Measurements from ENCODE around the gene CRISPLD2. TPM values are rescaled to one million over a fixed set of nuclear protein-coding genes. Genes with fewer than 3 reads are reported as not detected.

The CRISPLD2 gene
- total RNA-seq, 2 donors from 2014 or later: 27.5 to 129 TPM

- Histone ChIP-seq H3K4me1 (peaks cover 4% of the 10 kb centered on the region), H3K27ac (peak overlapping the region in 3 of 4 donors; percentile 50 to 68 (median 67)), H3K4me3 (no peak overlapping the region), H3K9me3 (no peaks in the 10 kb centered on the region), H3K27me3 (no peaks in the 10 kb centered on the region), H3K36me3 (replicated peaks in 1 of 2; ENCODE audit: insufficient read depth in 1 of 2, low read depth in 2 of 2) (no peaks in the 10 kb centered on the region)
- peak in 2 of 3 donors; percentile 53 to 75 for TF ChIP-seq POLR2A (IDR thresholded peaks at IDR 0.05)
- TF ChIP-seq, protein P1, sequence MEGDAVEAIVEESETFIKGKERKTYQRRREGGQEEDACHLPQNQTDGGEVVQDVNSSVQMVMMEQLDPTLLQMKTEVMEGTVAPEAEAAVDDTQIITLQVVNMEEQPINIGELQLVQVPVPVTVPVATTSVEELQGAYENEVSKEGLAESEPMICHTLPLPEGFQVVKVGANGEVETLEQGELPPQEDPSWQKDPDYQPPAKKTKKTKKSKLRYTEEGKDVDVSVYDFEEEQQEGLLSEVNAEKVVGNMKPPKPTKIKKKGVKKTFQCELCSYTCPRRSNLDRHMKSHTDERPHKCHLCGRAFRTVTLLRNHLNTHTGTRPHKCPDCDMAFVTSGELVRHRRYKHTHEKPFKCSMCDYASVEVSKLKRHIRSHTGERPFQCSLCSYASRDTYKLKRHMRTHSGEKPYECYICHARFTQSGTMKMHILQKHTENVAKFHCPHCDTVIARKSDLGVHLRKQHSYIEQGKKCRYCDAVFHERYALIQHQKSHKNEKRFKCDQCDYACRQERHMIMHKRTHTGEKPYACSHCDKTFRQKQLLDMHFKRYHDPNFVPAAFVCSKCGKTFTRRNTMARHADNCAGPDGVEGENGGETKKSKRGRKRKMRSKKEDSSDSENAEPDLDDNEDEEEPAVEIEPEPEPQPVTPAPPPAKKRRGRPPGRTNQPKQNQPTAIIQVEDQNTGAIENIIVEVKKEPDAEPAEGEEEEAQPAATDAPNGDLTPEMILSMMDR (IDR thresholded peaks at IDR 0.05): no peak
- ATAC-seq: peak; percentile 86
- intact Hi-C loops (cut with DNase I): no loop called here
- DNase-seq: peak; percentile 69 to 73 (median 72)
- WGBS, 2 donors: 4 to 9% methylated on average over 12 to 18 of the region's 18 CpGs
Measured at GRCh38 chr16:84841787-84842300, 22.1 kb downstream of the CRISPLD2 start.

DNA sequence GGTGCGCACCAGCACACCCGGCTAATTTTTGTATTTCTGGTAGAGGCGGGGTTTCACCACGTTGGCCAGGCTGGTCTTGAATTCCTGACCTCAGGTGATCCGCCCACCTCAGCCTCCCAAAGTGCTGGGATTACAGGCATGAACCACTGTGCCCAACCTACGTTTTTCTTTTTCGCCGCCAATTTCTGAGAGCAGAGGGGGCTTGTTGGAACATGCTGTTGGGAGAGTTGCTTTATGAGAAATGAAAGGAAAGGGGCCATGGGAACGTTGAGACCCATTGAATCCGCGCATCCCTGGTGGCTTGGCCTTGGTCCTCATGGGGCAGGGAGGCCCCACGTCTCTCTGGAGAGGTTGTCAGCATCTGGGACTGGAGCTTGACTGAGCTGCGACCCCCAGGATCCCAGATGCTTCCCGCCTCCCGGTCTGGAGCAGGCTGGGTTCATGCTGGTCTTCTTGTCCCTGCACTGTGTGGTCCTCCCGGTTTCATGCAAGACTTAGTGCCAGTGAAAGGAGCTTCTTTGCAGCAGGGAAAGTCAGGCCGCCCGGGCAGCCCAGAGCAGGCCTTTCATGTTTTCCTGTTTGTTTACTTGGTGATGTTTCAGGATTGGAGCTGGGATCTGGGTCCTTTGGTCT lies 22.8 kb downstream of the CRISPLD2 start:
- H3K4me3 ChIP-seq: no peak overlapping the region
- no peaks in the 10 kb centered on the region for H3K9me3 ChIP-seq
- WGBS, 2 donors: 61 to 69% methylated on average over 18 of the region's 18 CpGs
- ATAC-seq (no peak), DNase-seq (no peak)
- no peaks in the 10 kb centered on the region for H3K27me3 ChIP-seq
- H3K4me1 ChIP-seq: peaks cover 4% of the 10 kb centered on the region
- intact Hi-C loops (cut with DNase I): no loop called here
- H3K36me3 ChIP-seq (replicated peaks in 1 of 2; ENCODE audit: insufficient read depth in 1 of 2, low read depth in 2 of 2): no peaks in the 10 kb centered on the region
- TF ChIP-seq POLR2A (IDR thresholded peaks at IDR 0.05): no peak
- TF ChIP-seq, protein P1 (IDR thresholded peaks at IDR 0.05): no peak
- H3K27ac ChIP-seq: peak overlapping the region in 2 of 4 donors; percentile 24 to 50

DNA sequence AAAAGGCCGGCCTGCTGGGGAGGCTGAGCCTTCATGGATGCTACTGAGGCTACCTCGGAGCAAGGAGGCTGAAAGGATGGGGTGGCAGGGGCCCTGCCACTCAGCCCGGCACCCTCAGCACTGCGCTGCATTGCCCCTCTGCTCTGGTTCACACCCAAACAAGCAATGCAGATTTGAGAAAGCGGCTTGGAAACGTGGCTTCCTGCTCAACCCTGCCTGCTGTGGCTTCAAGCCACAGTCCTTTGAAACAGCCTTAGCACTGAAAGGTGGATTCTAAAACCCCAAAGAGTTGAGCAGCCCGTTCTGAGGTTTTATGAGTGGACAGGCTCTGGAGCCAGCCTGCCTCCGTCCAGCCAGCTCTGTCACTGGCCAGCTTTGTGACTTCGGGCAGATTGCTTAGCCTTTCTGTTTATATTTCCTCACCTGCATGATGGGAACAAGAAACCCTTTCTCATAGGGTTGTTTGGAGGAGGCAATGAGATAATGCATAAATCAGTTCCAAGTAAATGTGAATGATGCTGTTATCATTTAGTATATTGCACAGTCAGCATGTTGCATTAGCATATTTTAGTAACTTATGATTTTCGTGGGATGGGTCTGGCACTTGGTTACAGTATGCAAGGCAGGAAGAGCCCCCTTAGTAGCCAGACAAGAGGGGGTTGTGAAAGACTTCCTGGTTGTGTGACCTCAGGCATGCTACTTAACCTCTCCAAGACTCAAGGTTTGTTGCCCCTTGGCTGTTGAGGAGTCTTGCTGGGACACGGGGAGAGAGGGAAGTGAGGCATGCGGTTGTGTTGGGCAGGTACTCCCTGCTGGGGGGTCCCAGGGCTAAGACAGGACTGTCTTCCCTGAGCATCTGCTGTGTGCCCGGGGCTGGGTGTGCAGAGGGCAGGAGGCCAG lies 23.6 kb downstream of the CRISPLD2 start:
- Histone ChIP-seq H3K27ac (no peak overlapping the region), H3K27me3 (no peaks in the 10 kb centered on the region), H3K4me1 (peaks cover 4% of the 10 kb centered on the region), H3K36me3 (replicated peaks in 1 of 2; ENCODE audit: insufficient read depth in 1 of 2, low read depth in 2 of 2) (no peaks in the 10 kb centered on the region), H3K9me3 (no peaks in the 10 kb centered on the region), H3K4me3 (no peak overlapping the region)
- 73 to 74% methylated on average over 6 to 13 of the region's 13 CpGs for WGBS, 2 donors
- intact Hi-C loops (cut with DNase I): no loop called here
- DNase-seq (no peak), ATAC-seq (no peak)
- TF ChIP-seq POLR2A (IDR thresholded peaks at IDR 0.05): no peak
- TF ChIP-seq, protein P1 (IDR thresholded peaks at IDR 0.05): no peak

- ATAC-seq: no peak
- H3K27me3 ChIP-seq: no peaks in the 10 kb centered on the region
- WGBS, 2 donors: 63 to 69% methylated on average over 5 of the region's 5 CpGs
- peak in 2 of 4 donors; percentile 19 to 41 for DNase-seq
- intact Hi-C loops (cut with DNase I): no loop called here
- no peaks in the 10 kb centered on the region for H3K36me3 ChIP-seq (replicated peaks in 1 of 2; ENCODE audit: insufficient read depth in 1 of 2, low read depth in 2 of 2)
- TF ChIP-seq, protein P1 (IDR thresholded peaks at IDR 0.05): no peak
- TF ChIP-seq POLR2A (IDR thresholded peaks at IDR 0.05): no peak
- H3K4me3 ChIP-seq: no peak overlapping the region
- H3K9me3 ChIP-seq: no peaks in the 10 kb centered on the region
- peaks cover 4% of the 10 kb centered on the region for H3K4me1 ChIP-seq
- no peak overlapping the region for H3K27ac ChIP-seq
Measured at GRCh38 chr16:84844049-84844350, 24.2 kb downstream of the CRISPLD2 start.

Data from body of pancreas (tissue), 4 donors.